ENCODE measurements around the gene PTGR3.
A peak's percentile ranks its signal among the peaks of the same experiment; 100 is the strongest.

PTGR3 gene

GRCh38 chr18:75214766-75215510, 6.0 kb upstream of the PTGR3 start:
- DNase-seq: no peak

GRCh38 chr18:75214332-75214690, 5.4 kb upstream of the PTGR3 start:
- DNase-seq: no peak

- no peak for DNase-seq
Measured at GRCh38 chr18:75213611-75214331, 4.8 kb upstream of the PTGR3 start.

- DNase-seq: no peak
Measured at GRCh38 chr18:75212751-75213090, 3.8 kb upstream of the PTGR3 start.

GRCh38 chr18:75211953-75212750, 3.2 kb upstream of the PTGR3 start:
- DNase-seq: peak; percentile 10

- DNase-seq: no peak
Measured at GRCh38 chr18:75211626-75211952, 2.6 kb upstream of the PTGR3 start.

GRCh38 chr18:75211002-75211621, 2.2 kb upstream of the PTGR3 start:
- no peak for DNase-seq

GRCh38 chr18:75210274-75211001, 1.5 kb upstream of the PTGR3 start, which contains the start of gene TSHZ1:
Gene TSHZ1 (plus strand): TSS chr18:75210797. CDS start chr18:75211877, 1,080 bp downstream.
- peak; percentile 89 for DNase-seq

- no peak for DNase-seq
Measured at GRCh38 chr18:75209951-75210258, 966 bp upstream of the PTGR3 start.

GRCh38 chr18:75208836-75209128, 157 bp downstream of the PTGR3 start:
- no peak for DNase-seq

- DNase-seq: no peak
Measured at GRCh38 chr18:75208155-75208835, 644 bp downstream of the PTGR3 start.

GRCh38 chr18:75207310-75208154, 1.4 kb downstream of the PTGR3 start:
- DNase-seq: peak; percentile 35

- no peak for DNase-seq
Measured at GRCh38 chr18:75206452-75207309, 2.3 kb downstream of the PTGR3 start.

GRCh38 chr18:75205514-75206132, 3.3 kb downstream of the PTGR3 start:
- no peak for DNase-seq

- DNase-seq: no peak
Measured at GRCh38 chr18:75204732-75205513, 4.0 kb downstream of the PTGR3 start.

- peak; percentile 4 for DNase-seq
Measured at GRCh38 chr18:75204269-75204731, 4.6 kb downstream of the PTGR3 start.

GRCh38 chr18:75203416-75204268, 5.3 kb downstream of the PTGR3 start:
- no peak for DNase-seq
